GM19025 (cell line): ENCODE data around the gene CDC27.
"Not testable (repeated sequence)": the region's sequence is repeated elsewhere in the genome, so short reads cannot be mapped to it uniquely, and the experiment has no call there.

Source experiments
- ATAC-seq: cut with Tn5 transposase; IDR thresholded peaks from one replicate; pipeline ENCODE4 v1.9.1; 2021; ENCODE audit warnings: mild to moderate bottlenecking, low read depth, moderate library complexity; ENCODE audit not compliant: unreplicated experiment

The CDC27 gene

GRCh38 chr17:47077576-47077975 lies 111.5 kb downstream of the CDC27 start:
- ATAC-seq = no peak

GRCh38 chr17:47076171-47076570 lies 112.9 kb downstream of the CDC27 start:
- ATAC-seq = no peak

- not testable (repeated sequence) for ATAC-seq
These were observed 114.7 kb downstream of the CDC27 start for GRCh38 chr17:47074361-47074760.

- not testable (repeated sequence) for ATAC-seq
These were observed 115.5 kb downstream of the CDC27 start for GRCh38 chr17:47073629-47074028.

- no peak for ATAC-seq
These were observed 116.2 kb downstream of the CDC27 start for GRCh38 chr17:47072886-47073285.

GRCh38 chr17:47071171-47071570 lies 117.9 kb downstream of the CDC27 start:
- not testable (repeated sequence) for ATAC-seq

GRCh38 chr17:47070266-47070665 lies 118.8 kb downstream of the CDC27 start:
- ATAC-seq = not testable (repeated sequence)
